PFSK-1 (cell line): Measurements from ENCODE around the gene WNT7B.

ENCODE experiments used
- FOXP2 ChIP-seq: optimal IDR thresholded peaks from 2 replicates; pipeline ENCODE3; 2011; ENCODE audit warnings: borderline replicate concordance, control low read depth, inconsistent platforms; ENCODE audit not compliant: insufficient read depth; ENCODE audit errors: extremely low read length, extremely low read depth
- POLR2AphosphoS5 ChIP-seq: IDR thresholded peaks from 2 replicates; pipeline ENCODE4 v1.6.1; 2012; ENCODE audit warnings: low read depth, mild to moderate bottlenecking, control low read depth, low read length, moderate library complexity
- TAF1 ChIP-seq: IDR thresholded peaks from 2 replicates; pipeline ENCODE4 v1.6.1; 2012; ENCODE audit warnings: low read length, control low read depth, borderline replicate concordance; ENCODE audit not compliant: insufficient read depth
- TF ChIP-seq, protein P1 (sequence below), 2 experiments: IDR thresholded peaks; 2 replicates each; pipeline versions ENCODE4 v1.6.1 to v1.8.0; 2011 to 2012; ENCODE audit warnings: low read depth in 2 of 2, low read length in 2 of 2, control low read depth in 1 of 2, inconsistent platforms in 1 of 2, mild to moderate bottlenecking in 1 of 2, moderate library complexity in 1 of 2; ENCODE audit not compliant: insufficient read depth in 1 of 2

DNA sequence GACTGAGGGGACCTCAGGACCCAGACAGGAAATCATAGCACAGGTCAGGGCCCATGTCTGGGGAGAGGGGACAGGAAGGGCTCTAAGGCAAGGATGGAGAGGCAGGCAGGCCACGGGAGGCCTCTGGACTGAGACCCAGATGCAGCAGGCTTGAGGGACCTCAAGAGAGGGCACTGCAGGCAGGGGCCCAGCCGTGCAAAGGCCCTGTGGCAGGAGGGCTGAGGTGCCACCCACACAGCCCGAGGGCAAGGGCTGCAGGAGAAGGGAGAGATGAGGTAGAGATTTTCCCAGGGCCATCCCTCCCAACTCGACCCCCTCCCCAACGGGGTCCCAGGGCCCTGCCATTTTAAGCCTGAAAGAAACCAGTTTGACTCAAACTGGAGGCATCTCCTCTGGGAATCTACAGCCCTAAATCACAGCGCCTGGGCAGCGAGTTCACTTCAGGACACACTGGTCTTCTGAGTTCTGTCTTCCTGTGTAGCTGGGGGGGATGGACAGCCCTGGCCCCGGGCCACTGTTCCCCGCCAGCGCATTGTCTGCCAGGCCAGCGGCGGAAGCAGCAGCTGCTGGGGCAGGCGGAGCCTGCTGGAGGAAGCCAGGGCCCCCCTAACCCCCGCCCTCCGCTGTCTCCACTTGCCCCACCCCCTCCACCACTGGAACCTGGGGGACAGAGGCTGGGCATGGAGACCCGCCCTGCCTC lies 20.3 kb upstream of the WNT7B start:
- TF ChIP-seq, protein P1, sequence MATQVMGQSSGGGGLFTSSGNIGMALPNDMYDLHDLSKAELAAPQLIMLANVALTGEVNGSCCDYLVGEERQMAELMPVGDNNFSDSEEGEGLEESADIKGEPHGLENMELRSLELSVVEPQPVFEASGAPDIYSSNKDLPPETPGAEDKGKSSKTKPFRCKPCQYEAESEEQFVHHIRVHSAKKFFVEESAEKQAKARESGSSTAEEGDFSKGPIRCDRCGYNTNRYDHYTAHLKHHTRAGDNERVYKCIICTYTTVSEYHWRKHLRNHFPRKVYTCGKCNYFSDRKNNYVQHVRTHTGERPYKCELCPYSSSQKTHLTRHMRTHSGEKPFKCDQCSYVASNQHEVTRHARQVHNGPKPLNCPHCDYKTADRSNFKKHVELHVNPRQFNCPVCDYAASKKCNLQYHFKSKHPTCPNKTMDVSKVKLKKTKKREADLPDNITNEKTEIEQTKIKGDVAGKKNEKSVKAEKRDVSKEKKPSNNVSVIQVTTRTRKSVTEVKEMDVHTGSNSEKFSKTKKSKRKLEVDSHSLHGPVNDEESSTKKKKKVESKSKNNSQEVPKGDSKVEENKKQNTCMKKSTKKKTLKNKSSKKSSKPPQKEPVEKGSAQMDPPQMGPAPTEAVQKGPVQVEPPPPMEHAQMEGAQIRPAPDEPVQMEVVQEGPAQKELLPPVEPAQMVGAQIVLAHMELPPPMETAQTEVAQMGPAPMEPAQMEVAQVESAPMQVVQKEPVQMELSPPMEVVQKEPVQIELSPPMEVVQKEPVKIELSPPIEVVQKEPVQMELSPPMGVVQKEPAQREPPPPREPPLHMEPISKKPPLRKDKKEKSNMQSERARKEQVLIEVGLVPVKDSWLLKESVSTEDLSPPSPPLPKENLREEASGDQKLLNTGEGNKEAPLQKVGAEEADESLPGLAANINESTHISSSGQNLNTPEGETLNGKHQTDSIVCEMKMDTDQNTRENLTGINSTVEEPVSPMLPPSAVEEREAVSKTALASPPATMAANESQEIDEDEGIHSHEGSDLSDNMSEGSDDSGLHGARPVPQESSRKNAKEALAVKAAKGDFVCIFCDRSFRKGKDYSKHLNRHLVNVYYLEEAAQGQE (IDR thresholded peaks at IDR 0.05; ENCODE audit: insufficient read depth in 1 of 2, low read depth in 2 of 2, low read length in 2 of 2) = no peak
- TF ChIP-seq FOXP2 (peak; percentile 95), POLR2AphosphoS5 (no peak), TAF1 (no peak)
